HEK293T (cell line): ENCODE measurements around the gene CLEC3B.

Experiments used
- ARNT ChIP-seq: fragments of 450-650 bp; IDR thresholded peaks from 2 replicates; pipeline ENCODE4 v1.6.1; 2017; ENCODE audit warnings: mild to moderate bottlenecking
- BHLHE40 ChIP-seq: fragments of 450-650 bp; IDR thresholded peaks from 2 replicates; pipeline ENCODE4 v1.6.1; 2016; ENCODE audit warnings: mild to moderate bottlenecking, moderate library complexity, borderline replicate concordance
- CTBP1 ChIP-seq: fragments of 450-650 bp; IDR thresholded peaks from 2 replicates; pipeline ENCODE4 v1.6.1; 2016; ENCODE audit warnings: borderline replicate concordance
- ELF4 ChIP-seq: fragments of 450-650 bp; IDR thresholded peaks from 2 replicates; pipeline ENCODE4 v1.6.1; 2017; ENCODE audit warnings: antibody characterized with exemption
- FOXA1 ChIP-seq: fragments of 450-650 bp; IDR thresholded peaks from 2 replicates; pipeline ENCODE4 v1.6.1; 2016; ENCODE audit warnings: mild to moderate bottlenecking
- FOXK2 ChIP-seq: fragments of 450-650 bp; IDR thresholded peaks from 2 replicates; pipeline ENCODE4 v1.6.1; 2016; ENCODE audit warnings: mild to moderate bottlenecking
- FOXM1 ChIP-seq: fragments of 450-650 bp; IDR thresholded peaks from 2 replicates; pipeline ENCODE4 v1.6.1; 2017; ENCODE audit warnings: mild to moderate bottlenecking, borderline replicate concordance
- HDGF ChIP-seq: fragments of 450-650 bp; IDR thresholded peaks from 2 replicates; pipeline ENCODE4 v1.6.1; 2017; ENCODE audit warnings: antibody characterized with exemption, borderline replicate concordance
- L3MBTL2 ChIP-seq: fragments of 450-650 bp; conservative IDR thresholded peaks from 2 replicates; pipeline ENCODE4 v1.6.1; 2016; ENCODE audit warnings: mild to moderate bottlenecking
- NFRKB ChIP-seq: fragments of 450-650 bp; IDR thresholded peaks from 2 replicates; pipeline ENCODE4 v1.6.1; 2016; ENCODE audit warnings: mild to moderate bottlenecking, moderate library complexity
- PKNOX1 ChIP-seq: fragments of 450-650 bp; IDR thresholded peaks from 2 replicates; pipeline ENCODE4 v1.6.1; 2016
- SP1 ChIP-seq: fragments of 450-650 bp; IDR thresholded peaks from 2 replicates; pipeline ENCODE4 v1.6.1; 2017
- SUZ12 ChIP-seq: fragments of 450-650 bp; IDR thresholded peaks from 2 replicates; pipeline ENCODE4 v1.6.1; 2016; ENCODE audit warnings: mild to moderate bottlenecking
- TARDBP ChIP-seq: fragments of 450-650 bp; IDR thresholded peaks from 2 replicates; pipeline ENCODE4 v1.6.1; 2016

GRCh38 chr3:45010811-45011333 lies 15.2 kb upstream of the CLEC3B start:
- TF ChIP-seq FOXK2 (no peak), FOXA1 (no peak), SP1 (no peak), ELF4 (no peak), ARNT (no peak), NFRKB (no peak), TARDBP (no peak), SUZ12 (no peak), BHLHE40 (no peak), L3MBTL2 (no peak), FOXM1 (no peak), CTBP1 (no peak), HDGF (no peak), PKNOX1 (no peak)
